Naive thymus-derived CD4-positive, alpha-beta T cell (primary cell): ENCODE data around the gene LPGAT1. TPM values are rescaled to one million over a fixed set of nuclear protein-coding genes. Genes with fewer than 3 reads are reported as not detected.

Experiments used
- ATAC-seq: fragments of 150-1000 bp; cut with Tn5 transposase; 2 replicates; pipeline ENCODE4 v1.10.0; 2021; ENCODE audit warnings: mild to moderate bottlenecking, moderate library complexity
- CTCF ChIA-PET: fragments of 350-600 bp; sonication (Branson Sonifier 250); formaldehyde crosslinking; loops from one replicate; lab custom pipeline; 2021; ENCODE audit warnings: antibody characterized with exemption; lab: Charles Lee
- POLR2A ChIA-PET: fragments of 350-600 bp; sonication (Branson Sonifier 250); formaldehyde crosslinking; loops from one replicate; lab custom pipeline; 2021; ENCODE audit warnings: antibody characterized with exemption, inconsistent platforms; lab: Charles Lee
- DNase-seq, 9 donors: peaks; one replicate each; pipeline versions ENCODE4 v3.0.0 to v3.0.0-alpha.2; 2020 to 2022; ENCODE audit warnings: mixed read lengths in 1 of 9
- H3K27ac ChIP-seq: one replicate; pipeline ENCODE4 v1.7.0; 2013; ENCODE audit warnings: mild to moderate bottlenecking, low read depth, low read length, moderate library complexity
- H3K27me3 ChIP-seq, 2 donors: one replicate each; pipeline ENCODE4 v1.7.0; 2013; ENCODE audit warnings: low read length in 2 of 2, mild to moderate bottlenecking in 2 of 2, moderate library complexity in 2 of 2; ENCODE audit not compliant: control insufficient read depth in 2 of 2, insufficient read depth in 2 of 2
- H3K36me3 ChIP-seq, 3 experiments: 1 replicate in 2 of 3; 2 replicates in 1 of 3; pipeline ENCODE4 v1.7.0; 2013; ENCODE audit warnings: low read length in 3 of 3, mild to moderate bottlenecking in 3 of 3, moderate library complexity in 1 of 3; ENCODE audit not compliant: insufficient read depth in 3 of 3, control insufficient read depth in 2 of 3
- H3K4me1 ChIP-seq, 2 donors: one replicate each; pipeline ENCODE4 v1.7.0; 2013; ENCODE audit warnings: low read length in 2 of 2, mild to moderate bottlenecking in 2 of 2, moderate library complexity in 1 of 2; ENCODE audit not compliant: control insufficient read depth in 2 of 2, insufficient read depth in 2 of 2
- H3K4me3 ChIP-seq: 2 replicates; pipeline ENCODE4 v1.7.0; 2013; ENCODE audit warnings: mild to moderate bottlenecking, low read length
- H3K9me3 ChIP-seq, 3 experiments: 1 replicate in 2 of 3; 2 replicates in 1 of 3; pipeline ENCODE4 v1.7.0; 2013; ENCODE audit warnings: low read length in 3 of 3; ENCODE audit not compliant: control insufficient read depth in 2 of 3
- H3K27ac Mint-ChIP-seq, 9 donors: one replicate each; pipeline ENCODE4 v1.8.0; 2020 to 2022; ENCODE audit warnings: mixed read lengths in 9 of 9, mild to moderate bottlenecking in 8 of 9, moderate library complexity in 5 of 9, inconsistent platforms in 2 of 9
- H3K27me3 Mint-ChIP-seq, 5 donors: one replicate each; pipeline ENCODE4 v1.8.0; 2021 to 2022; ENCODE audit warnings: mixed read lengths in 5 of 5, mild to moderate bottlenecking in 1 of 5
- H3K36me3 Mint-ChIP-seq, 5 donors: one replicate each; pipeline ENCODE4 v1.8.0; 2020 to 2022; ENCODE audit warnings: mixed read lengths in 5 of 5, mild to moderate bottlenecking in 3 of 5, inconsistent platforms in 1 of 5
- H3K4me1 Mint-ChIP-seq, 7 donors: one replicate each; pipeline ENCODE4 v1.8.0; 2020 to 2022; ENCODE audit warnings: mixed read lengths in 7 of 7, mild to moderate bottlenecking in 3 of 7, inconsistent platforms in 1 of 7
- H3K4me3 Mint-ChIP-seq, 10 donors: one replicate each; pipeline ENCODE4 v1.8.0; 2020 to 2022; ENCODE audit warnings: mild to moderate bottlenecking in 10 of 10, mixed read lengths in 10 of 10, moderate library complexity in 6 of 10, inconsistent platforms in 2 of 10
- H3K9me3 Mint-ChIP-seq, 11 donors: one replicate each; pipeline ENCODE4 v1.8.0; 2020 to 2022; ENCODE audit warnings: mixed read lengths in 11 of 11, mild to moderate bottlenecking in 4 of 11, inconsistent platforms in 1 of 11, moderate library complexity in 1 of 11
- intact Hi-C, 2 donors: fragments of 100-400 bp; cut with micrococcal nuclease; formaldehyde crosslinking; loops; one replicate each; pipeline ENCODE4 v1.15.1; 2023
- polyA plus RNA-seq, 2 donors: library from polyadenylated mRNA; unstranded; fragments of 300-500 nt; fragmentation: Illumina TruSeq; gene quantifications; one replicate each; pipeline ENCODE4 v1.2.3, GENCODE V29; 2021
- total RNA-seq, 6 experiments: library from RNA in 5 of 6; stranded (reverse) in 5 of 6; gene quantifications; 1 replicate in 5 of 6; 2 replicates in 1 of 6; pipeline ENCODE4 v1.2.3 and lab custom pipeline; 2021 to 2026

Gene LPGAT1
- total and polyA plus RNA-seq, 7 experiments from 2014 or later, result 6.3 to 76.1 (median 13.6) TPM

DNA sequence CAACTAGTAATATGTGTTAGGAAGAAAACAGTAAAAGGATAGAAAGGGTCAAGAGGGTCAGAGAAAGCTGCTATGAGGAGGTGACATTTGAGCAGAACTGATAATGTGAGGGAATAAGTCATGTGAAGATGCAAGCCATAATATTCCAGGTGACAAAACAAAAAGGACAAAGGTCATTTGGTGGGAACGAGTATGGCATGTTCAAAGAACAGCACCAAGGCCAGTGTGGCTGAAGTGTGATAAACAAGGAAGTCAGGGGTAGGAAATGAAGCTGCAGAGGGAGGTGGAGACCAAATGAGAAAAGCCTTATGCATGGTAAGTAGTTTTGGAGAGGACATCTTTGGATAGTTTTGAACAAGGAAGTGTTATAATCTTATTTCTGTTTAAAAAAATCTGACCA, 46.7 kb downstream of the LPGAT1 start:
- no peak overlapping the region for H3K27ac ChIP-seq
- H3K9me3 ChIP-seq, result no peaks in the 10 kb centered on the region
- H3K4me1 Mint-ChIP-seq, result peaks cover 0 to 6% (median 3%) of the 10 kb centered on the region in 7 donors
- ChIA-PET POLR2A (no interaction called here), CTCF (no interaction called here)
- H3K27me3 Mint-ChIP-seq, result no peaks in the 10 kb centered on the region
- intact Hi-C loops, result no loop called here
- no peaks in the 10 kb centered on the region for H3K27me3 ChIP-seq
- peak overlapping the region in 1 of 9 donors; percentile 5 for H3K27ac Mint-ChIP-seq
- H3K4me3 ChIP-seq, result no peak overlapping the region
- ATAC-seq (no peak), DNase-seq (no peak)
- H3K4me1 ChIP-seq, result no peaks in the 10 kb centered on the region
- H3K9me3 Mint-ChIP-seq, result no peaks in the 10 kb centered on the region
- H3K36me3 ChIP-seq, result no peaks in the 10 kb centered on the region
- H3K36me3 Mint-ChIP-seq, result peaks cover 5 to 26% (median 9%) of the 10 kb centered on the region in 5 donors
- no peak overlapping the region for H3K4me3 Mint-ChIP-seq

DNA sequence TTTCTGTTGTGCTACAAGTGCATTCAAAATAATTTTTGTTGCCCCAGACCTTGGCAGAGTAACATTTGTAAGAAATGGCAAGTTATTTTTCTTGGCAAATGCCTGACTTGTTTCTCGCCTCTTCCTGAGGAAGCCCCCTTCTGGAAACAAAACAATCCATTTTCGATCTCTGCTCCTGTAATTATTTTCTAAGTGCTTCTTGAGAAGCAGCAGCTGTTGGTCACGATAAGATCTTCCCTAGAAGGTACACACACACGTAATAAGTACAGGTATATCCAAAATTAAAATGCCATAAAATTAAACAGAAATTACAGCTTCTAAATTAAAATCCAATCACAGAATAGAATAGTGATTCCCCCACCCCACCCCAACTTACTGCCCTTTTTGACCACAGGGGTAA, 47.3 kb downstream of the LPGAT1 start:
- intact Hi-C loops, result no loop called here
- ATAC-seq (no peak), DNase-seq (no peak)
- Mint-ChIP-seq H3K27me3 (no peaks in the 10 kb centered on the region), H3K9me3 (no peaks in the 10 kb centered on the region), H3K36me3 (peaks cover 8 to 26% (median 9%) of the 10 kb centered on the region in 5 donors), H3K4me3 (no peak overlapping the region), H3K27ac (no peak overlapping the region), H3K4me1 (peaks cover 0 to 6% (median 3%) of the 10 kb centered on the region in 7 donors)
- ChIA-PET POLR2A (no interaction called here), CTCF (no interaction called here)
- no peaks in the 10 kb centered on the region for H3K9me3 ChIP-seq
- H3K36me3 ChIP-seq, result no peaks in the 10 kb centered on the region
- no peak overlapping the region for H3K4me3 ChIP-seq
- no peak overlapping the region for H3K27ac ChIP-seq
- H3K4me1 ChIP-seq, result no peaks in the 10 kb centered on the region
- no peaks in the 10 kb centered on the region for H3K27me3 ChIP-seq

DNA sequence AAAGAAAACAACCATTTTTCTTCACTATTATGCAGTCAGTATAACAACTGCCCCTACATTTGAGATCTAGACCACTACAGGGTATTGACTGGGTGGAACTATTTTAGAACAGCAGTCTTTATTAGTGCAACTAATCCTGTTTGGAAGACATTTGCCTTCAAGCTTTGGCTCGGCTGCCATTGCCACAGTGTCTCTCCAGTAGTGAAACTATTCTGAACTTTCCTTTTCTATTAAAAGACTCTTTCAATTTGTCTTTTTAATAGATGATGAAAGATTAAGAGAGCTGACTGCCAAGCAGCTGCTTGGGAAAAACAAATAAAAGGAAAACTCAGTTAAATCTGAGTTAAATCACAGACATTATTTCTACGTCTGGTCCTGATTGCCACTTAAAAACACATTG, 49.3 kb downstream of the LPGAT1 start:
- no peaks in the 10 kb centered on the region for H3K4me1 ChIP-seq
- Mint-ChIP-seq H3K4me1 (peaks cover 0 to 6% (median 3%) of the 10 kb centered on the region in 7 donors), H3K27me3 (no peaks in the 10 kb centered on the region), H3K9me3 (no peaks in the 10 kb centered on the region), H3K27ac (no peak overlapping the region), H3K36me3 (peaks cover 12 to 37% (median 12%) of the 10 kb centered on the region in 5 donors), H3K4me3 (no peak overlapping the region)
- H3K9me3 ChIP-seq, result no peaks in the 10 kb centered on the region
- H3K27me3 ChIP-seq, result no peaks in the 10 kb centered on the region
- CTCF ChIA-PET, result interaction anchor here (1.0 kb wide), 1 partner anchor 100 kb away, joined by 3 read pairs; no protein-coding TSS in a partner anchor
- DNase-seq, result no peak
- no peaks in the 10 kb centered on the region for H3K36me3 ChIP-seq
- no peak overlapping the region for H3K27ac ChIP-seq
- POLR2A ChIA-PET, result no interaction called here
- ATAC-seq, result no peak
- intact Hi-C loops, result no loop called here
- H3K4me3 ChIP-seq, result no peak overlapping the region

DNA sequence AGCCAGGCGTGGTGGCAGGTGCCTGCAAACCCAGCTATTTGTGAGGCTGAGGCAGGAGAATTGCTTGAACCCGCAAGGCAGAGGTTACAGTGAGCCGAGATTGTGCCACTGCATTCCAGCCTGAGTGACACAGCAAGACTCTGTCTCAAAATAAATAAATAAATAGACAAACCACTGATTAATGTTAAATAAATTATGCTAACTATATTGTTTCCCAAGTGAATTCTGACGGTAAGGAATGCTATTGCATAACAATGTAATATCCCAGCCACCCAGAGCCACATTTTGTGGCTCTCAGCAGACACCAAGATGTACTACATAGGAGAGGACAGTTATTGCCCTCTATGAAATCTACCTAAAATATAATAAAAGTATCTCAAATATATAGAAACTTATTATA, 55.4 kb downstream of the LPGAT1 start:
- CTCF ChIA-PET, result no interaction called here
- ATAC-seq (no peak), DNase-seq (no peak)
- Mint-ChIP-seq H3K4me1 (no peaks in the 10 kb centered on the region), H3K27me3 (no peaks in the 10 kb centered on the region), H3K9me3 (no peaks in the 10 kb centered on the region), H3K36me3 (peaks cover 9 to 27% (median 14%) of the 10 kb centered on the region in 5 donors), H3K27ac (no peak overlapping the region), H3K4me3 (no peak overlapping the region)
- H3K9me3 ChIP-seq, result no peaks in the 10 kb centered on the region
- no peaks in the 10 kb centered on the region for H3K27me3 ChIP-seq
- intact Hi-C loops, result no loop called here
- POLR2A ChIA-PET, result no interaction called here
- no peak overlapping the region for H3K4me3 ChIP-seq
- H3K4me1 ChIP-seq, result no peaks in the 10 kb centered on the region
- no peaks in the 10 kb centered on the region for H3K36me3 ChIP-seq
- no peak overlapping the region for H3K27ac ChIP-seq

DNA sequence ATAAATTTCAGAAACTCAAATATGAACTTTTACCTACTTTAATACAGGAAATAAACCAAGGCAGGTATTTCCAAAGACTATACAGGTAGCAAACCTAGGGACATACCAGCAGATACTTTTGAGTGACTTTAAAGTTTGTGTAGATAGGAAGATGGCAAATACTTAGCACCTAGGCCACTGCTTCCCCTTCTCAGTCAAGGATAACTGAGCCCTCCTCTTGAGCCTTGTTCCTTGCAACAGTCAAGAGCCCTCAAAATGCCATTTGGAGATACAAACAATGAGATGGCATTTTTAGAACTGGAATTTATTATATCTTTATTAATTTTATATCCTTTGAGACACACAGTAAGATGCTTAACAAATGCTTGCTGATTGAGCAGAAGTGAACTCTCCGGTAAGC, 65.9 kb downstream of the LPGAT1 start:
- no peaks in the 10 kb centered on the region for H3K9me3 ChIP-seq
- H3K4me3 ChIP-seq, result no peak overlapping the region
- ChIA-PET CTCF (no interaction called here), POLR2A (interaction anchor here (0.6 kb wide), 1 partner anchor 38 kb away, joined by 4 read pairs; no protein-coding TSS in a partner anchor)
- H3K4me1 Mint-ChIP-seq, result peaks cover 0 to 6% (median 0%) of the 10 kb centered on the region in 7 donors
- no peaks in the 10 kb centered on the region for H3K36me3 ChIP-seq
- H3K27ac Mint-ChIP-seq, result no peak overlapping the region
- H3K9me3 Mint-ChIP-seq, result no peaks in the 10 kb centered on the region
- no peaks in the 10 kb centered on the region for H3K4me1 ChIP-seq
- H3K27me3 ChIP-seq, result no peaks in the 10 kb centered on the region
- no peak overlapping the region for H3K27ac ChIP-seq
- DNase-seq (no peak), ATAC-seq (no peak)
- intact Hi-C loops, result no loop called here
- H3K4me3 Mint-ChIP-seq, result no peak overlapping the region
- H3K36me3 Mint-ChIP-seq, result peaks cover 6 to 36% (median 22%) of the 10 kb centered on the region in 5 donors
- H3K27me3 Mint-ChIP-seq, result no peaks in the 10 kb centered on the region

DNA sequence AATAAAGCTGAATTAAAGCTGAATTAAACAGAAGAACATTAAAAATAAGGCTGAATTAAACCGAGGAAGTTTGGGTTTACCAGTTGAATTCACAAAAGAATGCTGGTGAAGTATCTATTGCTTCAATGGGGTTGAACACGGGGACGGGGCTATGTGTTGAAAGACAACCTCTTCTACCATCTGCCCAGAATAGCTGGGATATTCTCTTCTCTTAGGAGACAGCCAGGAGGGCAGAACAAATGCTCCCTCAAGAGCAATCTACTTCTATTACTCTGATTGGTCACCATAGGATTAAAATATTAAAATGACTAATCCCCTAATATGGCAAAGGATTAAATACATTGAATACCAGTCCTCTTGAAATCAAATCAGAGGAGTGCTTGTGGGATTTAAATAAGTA, 68.4 kb downstream of the LPGAT1 start:
- H3K9me3 Mint-ChIP-seq, result peaks cover 0 to 6% (median 0%) of the 10 kb centered on the region in 11 donors
- intact Hi-C loops, result no loop called here
- no peaks in the 10 kb centered on the region for H3K9me3 ChIP-seq
- DNase-seq, result no peak
- H3K27me3 Mint-ChIP-seq, result no peaks in the 10 kb centered on the region
- H3K4me1 ChIP-seq, result no peaks in the 10 kb centered on the region
- H3K4me1 Mint-ChIP-seq, result no peaks in the 10 kb centered on the region
- no peaks in the 10 kb centered on the region for H3K27me3 ChIP-seq
- no peak for ATAC-seq
- CTCF ChIA-PET, result no interaction called here
- no peak overlapping the region for H3K4me3 Mint-ChIP-seq
- H3K36me3 Mint-ChIP-seq, result peaks cover 0 to 41% (median 36%) of the 10 kb centered on the region in 5 donors
- H3K36me3 ChIP-seq, result no peaks in the 10 kb centered on the region
- H3K4me3 ChIP-seq, result no peak overlapping the region
- POLR2A ChIA-PET, result no interaction called here
- H3K27ac Mint-ChIP-seq, result no peak overlapping the region
- no peak overlapping the region for H3K27ac ChIP-seq

DNA sequence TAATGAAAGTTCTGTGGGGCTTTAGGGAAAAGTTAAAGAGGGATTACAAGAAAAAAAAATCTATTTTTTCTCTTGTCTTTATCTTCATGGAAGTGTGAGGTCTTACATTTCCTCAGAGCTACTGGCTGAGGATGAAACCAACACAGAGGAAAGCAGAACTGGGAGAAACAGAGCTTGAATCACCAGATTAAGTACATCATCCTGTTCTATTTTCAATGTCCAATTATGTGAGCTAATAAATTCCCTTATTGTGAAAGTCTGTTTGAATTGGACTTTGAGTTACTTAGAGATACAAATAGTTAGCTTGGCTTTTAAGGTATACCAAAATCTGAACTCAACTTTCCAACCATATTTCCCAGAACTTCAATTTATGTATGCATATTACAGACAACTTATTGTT, 69.2 kb downstream of the LPGAT1 start:
- ChIA-PET CTCF (interaction anchor here (0.5 kb wide), 1 partner anchor 1221 kb away, joined by 3 read pairs; no protein-coding TSS in a partner anchor), POLR2A (no interaction called here)
- Mint-ChIP-seq H3K27me3 (no peaks in the 10 kb centered on the region), H3K27ac (no peak overlapping the region), H3K9me3 (peaks cover 0 to 6% (median 0%) of the 10 kb centered on the region in 11 donors), H3K4me1 (no peaks in the 10 kb centered on the region), H3K36me3 (peaks cover 0 to 38% (median 35%) of the 10 kb centered on the region in 5 donors), H3K4me3 (no peak overlapping the region)
- DNase-seq, result no peak
- no peaks in the 10 kb centered on the region for H3K36me3 ChIP-seq
- no peak overlapping the region for H3K4me3 ChIP-seq
- intact Hi-C loops, result no loop called here
- H3K9me3 ChIP-seq, result no peaks in the 10 kb centered on the region
- no peak overlapping the region for H3K27ac ChIP-seq
- H3K27me3 ChIP-seq, result no peaks in the 10 kb centered on the region
- no peaks in the 10 kb centered on the region for H3K4me1 ChIP-seq
- no peak for ATAC-seq
